Bronchial epithelial cell (primary cell): ENCODE data around the gene ATG5. TPM values are rescaled to one million over a fixed set of nuclear protein-coding genes. Genes with fewer than 3 reads are reported as not detected.
"Not testable (repeated sequence)": the region's sequence is repeated elsewhere in the genome, so short reads cannot be mapped to it uniquely, and the experiment has no call there.

Experiments used
- DNase-seq: peaks from one replicate; pipeline ENCODE4 v3.0.0-alpha.2; 2010; ENCODE audit warnings: low read depth
- FAIRE-seq: peaks from 2 replicates; lab custom pipeline; 2011; peaks lifted over from hg19 to GRCh38; lab: Jason Lieb, UNC
- H3K27me3 ChIP-seq: 2 replicates; pipeline ENCODE4 v1.5.1; 2011; ENCODE audit warnings: low read length; ENCODE audit not compliant: control insufficient read depth, insufficient read depth
- H3K36me3 ChIP-seq: 2 replicates; pipeline ENCODE4 v1.5.1; 2011; ENCODE audit warnings: low read length; ENCODE audit not compliant: control insufficient read depth, insufficient read depth
- H3K4me3 ChIP-seq: 2 replicates; pipeline ENCODE4 v1.5.1; 2011; ENCODE audit warnings: mild to moderate bottlenecking, low read depth, low read length, control low read depth
- CTCF ChIP-seq: IDR thresholded peaks from 2 replicates; pipeline ENCODE4 v1.5.1; 2011; ENCODE audit warnings: mild to moderate bottlenecking, moderate library complexity, low read length, control low read depth, inconsistent platforms; ENCODE audit not compliant: insufficient read depth, severe bottlenecking
- total RNA-seq: library from RNA; depleted of rRNA; stranded (reverse); fragments of >200 nt; gene quantifications from 2 replicates; pipeline ENCODE4 v1.2.1, GENCODE V29; 2014

ATG5 gene
- total RNA-seq, 1 donor from 2014 or later, result 56.6 TPM

- no peak for TF ChIP-seq CTCF
- DNase-seq (no peak), FAIRE-seq (no peak)
- H3K27me3 ChIP-seq, result no peaks in the 10 kb centered on the region
- H3K36me3 ChIP-seq, result no peaks in the 10 kb centered on the region
- H3K4me3 ChIP-seq, result no peak overlapping the region
Measured at GRCh38 chr6:106237286-106237685, 88.3 kb downstream of the ATG5 start.

GRCh38 chr6:106229876-106230445 lies 95.6 kb downstream of the ATG5 start:
- not testable (repeated sequence) for H3K4me3 ChIP-seq, H3K27me3 ChIP-seq, FAIRE-seq, DNase-seq, H3K36me3 ChIP-seq

GRCh38 chr6:106227612-106228507 lies 97.7 kb downstream of the ATG5 start:
- DNase-seq, result no peak
- no peak for FAIRE-seq
- Histone ChIP-seq H3K27me3 (no peaks in the 10 kb centered on the region), H3K4me3 (no peak overlapping the region), H3K36me3 (peaks cover 3% of the 10 kb centered on the region)
- no peak for TF ChIP-seq CTCF

- FAIRE-seq (no peak), DNase-seq (no peak)
- Histone ChIP-seq H3K27me3 (no peaks in the 10 kb centered on the region), H3K36me3 (peaks cover 3% of the 10 kb centered on the region), H3K4me3 (no peak overlapping the region)
- no peak for TF ChIP-seq CTCF
Measured at GRCh38 chr6:106226676-106227075, 98.9 kb downstream of the ATG5 start.

- no peak for TF ChIP-seq CTCF
- DNase-seq (no peak), FAIRE-seq (no peak)
- Histone ChIP-seq H3K27me3 (no peaks in the 10 kb centered on the region), H3K36me3 (peaks cover 3% of the 10 kb centered on the region), H3K4me3 (no peak overlapping the region)
Measured at GRCh38 chr6:106225581-106225980, 100.0 kb downstream of the ATG5 start.

GRCh38 chr6:106223300-106223930 lies 102.1 kb downstream of the ATG5 start:
- no peak for FAIRE-seq
- H3K4me3 ChIP-seq, result no peak overlapping the region
- no peaks in the 10 kb centered on the region for H3K27me3 ChIP-seq
- peak; percentile 77 for DNase-seq
- peaks cover 3% of the 10 kb centered on the region for H3K36me3 ChIP-seq
- TF ChIP-seq CTCF, result peak; percentile 41
